HG03108 (cell line): ENCODE measurements around the gene PRKAG3.
"Not testable (repeated sequence)": the region's sequence is repeated elsewhere in the genome, so short reads cannot be mapped to it uniquely, and the experiment has no call there.

Experiments used
- ATAC-seq: cut with Tn5 transposase; IDR thresholded peaks from one replicate; pipeline ENCODE4 v1.9.1; 2021; ENCODE audit warnings: moderate library complexity; ENCODE audit not compliant: unreplicated experiment

The PRKAG3 gene

GRCh38 chr2:218844334-218844733 is 12.7 kb upstream of the PRKAG3 start:
- not testable (repeated sequence) for ATAC-seq

- ATAC-seq: no peak
Measured at GRCh38 chr2:218839888-218840287, 8.3 kb upstream of the PRKAG3 start.

GRCh38 chr2:218839430-218839829 is 7.8 kb upstream of the PRKAG3 start:
- no peak for ATAC-seq

GRCh38 chr2:218837495-218837894 is 5.9 kb upstream of the PRKAG3 start:
- ATAC-seq: no peak

- no peak for ATAC-seq
Measured at GRCh38 chr2:218834685-218835084, 3.1 kb upstream of the PRKAG3 start.

- no peak for ATAC-seq
Measured at GRCh38 chr2:218833023-218833609, 1.5 kb upstream of the PRKAG3 start.

GRCh38 chr2:218832520-218832919 is 917 bp upstream of the PRKAG3 start:
- no peak for ATAC-seq

GRCh38 chr2:218832081-218832480 is 478 bp upstream of the PRKAG3 start:
- ATAC-seq: no peak

- ATAC-seq: no peak
Measured at GRCh38 chr2:218830526-218831306, 887 bp downstream of the PRKAG3 start.

- no peak for ATAC-seq
Measured at GRCh38 chr2:218829868-218830451, 1.6 kb downstream of the PRKAG3 start.

- ATAC-seq: no peak
Measured at GRCh38 chr2:218828477-218828778, 3.2 kb downstream of the PRKAG3 start.

- ATAC-seq: no peak
Measured at GRCh38 chr2:218827701-218828476, 3.7 kb downstream of the PRKAG3 start.

GRCh38 chr2:218826791-218827190 is 4.8 kb downstream of the PRKAG3 start:
- no peak for ATAC-seq

GRCh38 chr2:218824004-218824403 is 7.6 kb downstream of the PRKAG3 start:
- no peak for ATAC-seq

GRCh38 chr2:218823196-218823855 is 8.3 kb downstream of the PRKAG3 start:
- ATAC-seq: no peak

GRCh38 chr2:218822622-218823021 is 9.0 kb downstream of the PRKAG3 start:
- ATAC-seq: no peak

- ATAC-seq: no peak
Measured at GRCh38 chr2:218821605-218822211, 9.9 kb downstream of the PRKAG3 start.

GRCh38 chr2:218820746-218821369 is 10.7 kb downstream of the PRKAG3 start:
- no peak for ATAC-seq

- no peak for ATAC-seq
Measured at GRCh38 chr2:218819093-218819492, 12.5 kb downstream of the PRKAG3 start.

GRCh38 chr2:218816561-218817011 is 15.0 kb downstream of the PRKAG3 start:
- no peak for ATAC-seq
